MM.1S (cell line): ENCODE data around the gene OBSL1.

Experiments
- EZH2 ChIP-seq: fragments of 300-600 bp; sonication (generic); optimal IDR thresholded peaks from 2 replicates; pipeline ENCODE3; 2017; ENCODE audit warnings: low read depth, mild to moderate bottlenecking, antibody characterized with exemption, low read length, mixed read lengths
- TF ChIP-seq, protein P1 (sequence below): fragments of 300-600 bp; sonication (generic); IDR thresholded peaks from 2 replicates; pipeline ENCODE4 v1.5.1; 2016; ENCODE audit warnings: antibody characterized with exemption, low read length, mixed read lengths

DNA sequence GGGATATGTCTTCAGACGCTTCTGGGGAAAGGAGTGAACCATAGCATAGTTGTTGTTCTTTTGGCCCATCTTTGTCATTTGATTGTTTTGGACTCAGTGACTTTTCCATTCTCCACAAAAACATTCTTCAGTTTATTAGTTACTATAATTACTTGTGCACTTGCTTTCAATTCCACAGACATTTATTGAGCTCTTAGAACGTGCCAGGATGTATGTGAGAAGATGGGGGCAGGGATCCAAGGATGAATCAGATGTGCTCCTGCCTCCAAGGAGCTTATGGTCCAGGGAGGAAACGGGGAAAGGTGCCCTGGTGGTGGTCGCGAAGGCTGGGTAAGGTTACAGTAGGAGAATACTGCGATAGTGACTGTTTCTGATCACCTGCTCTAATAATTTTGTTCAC, 49.2 kb upstream of the OBSL1 start:
- TF ChIP-seq, protein P1, sequence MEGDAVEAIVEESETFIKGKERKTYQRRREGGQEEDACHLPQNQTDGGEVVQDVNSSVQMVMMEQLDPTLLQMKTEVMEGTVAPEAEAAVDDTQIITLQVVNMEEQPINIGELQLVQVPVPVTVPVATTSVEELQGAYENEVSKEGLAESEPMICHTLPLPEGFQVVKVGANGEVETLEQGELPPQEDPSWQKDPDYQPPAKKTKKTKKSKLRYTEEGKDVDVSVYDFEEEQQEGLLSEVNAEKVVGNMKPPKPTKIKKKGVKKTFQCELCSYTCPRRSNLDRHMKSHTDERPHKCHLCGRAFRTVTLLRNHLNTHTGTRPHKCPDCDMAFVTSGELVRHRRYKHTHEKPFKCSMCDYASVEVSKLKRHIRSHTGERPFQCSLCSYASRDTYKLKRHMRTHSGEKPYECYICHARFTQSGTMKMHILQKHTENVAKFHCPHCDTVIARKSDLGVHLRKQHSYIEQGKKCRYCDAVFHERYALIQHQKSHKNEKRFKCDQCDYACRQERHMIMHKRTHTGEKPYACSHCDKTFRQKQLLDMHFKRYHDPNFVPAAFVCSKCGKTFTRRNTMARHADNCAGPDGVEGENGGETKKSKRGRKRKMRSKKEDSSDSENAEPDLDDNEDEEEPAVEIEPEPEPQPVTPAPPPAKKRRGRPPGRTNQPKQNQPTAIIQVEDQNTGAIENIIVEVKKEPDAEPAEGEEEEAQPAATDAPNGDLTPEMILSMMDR = no peak
- TF ChIP-seq EZH2 = no peak
